Measurements from ENCODE around the gene CYBA.

GRCh38 chr16:88652762-88653063, 1.9 kb upstream of the CYBA start:
- TF ChIP-seq CTCF (IDR thresholded peaks at IDR 0.05 in 2 of 3, conservative IDR thresholded peaks at IDR 0.05 in 1 of 3; ENCODE audit: control insufficient read depth in 2 of 3, extremely low read depth in 1 of 3, insufficient read depth in 1 of 3, low read depth in 3 of 3, low read length in 3 of 3), result no peak
- TF ChIP-seq FOS (IDR thresholded peaks at IDR 0.05; ENCODE audit: borderline replicate concordance, extremely low read depth, insufficient read length), result no peak
- no peak for TF ChIP-seq CEBPB (IDR thresholded peaks at IDR 0.05; ENCODE audit: borderline replicate concordance in 1 of 2, low read depth in 2 of 2, low read length in 2 of 2)
- TF ChIP-seq YY1 (IDR thresholded peaks at IDR 0.05; ENCODE audit: low read depth, low read length), result no peak
- TF ChIP-seq SMC3 (IDR thresholded peaks at IDR 0.05; ENCODE audit: borderline replicate concordance, low read length), result no peak
- TF ChIP-seq BRCA1 (IDR thresholded peaks at IDR 0.05; ENCODE audit: low read depth, low read length), result no peak

All from GM12878 (cell line).